ENCODE measurements around the gene L3MBTL4.

DNA sequence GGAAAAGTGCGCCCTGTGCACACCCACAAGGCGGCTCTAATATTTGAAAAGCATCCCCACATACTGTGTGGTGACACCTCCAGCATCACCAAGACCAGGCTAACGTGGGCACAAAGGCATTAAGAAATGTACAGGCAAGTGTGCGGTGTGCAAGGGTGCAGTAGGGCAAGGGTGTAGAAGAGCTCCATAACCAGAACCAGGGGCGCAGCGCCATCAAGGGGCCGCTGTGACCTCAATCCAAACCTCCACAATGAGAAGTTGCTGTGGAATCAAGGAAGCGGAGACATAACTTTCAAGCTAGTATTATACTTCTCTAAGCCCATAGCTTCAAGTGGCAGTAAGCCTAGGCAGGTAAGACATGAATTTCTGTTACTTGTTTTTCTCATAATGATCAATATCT, 13.0 kb downstream of the L3MBTL4 start:
- no peak for TF ChIP-seq EP300 (IDR thresholded peaks at IDR 0.05; ENCODE audit: borderline replicate concordance)
- TF ChIP-seq, protein P1, sequence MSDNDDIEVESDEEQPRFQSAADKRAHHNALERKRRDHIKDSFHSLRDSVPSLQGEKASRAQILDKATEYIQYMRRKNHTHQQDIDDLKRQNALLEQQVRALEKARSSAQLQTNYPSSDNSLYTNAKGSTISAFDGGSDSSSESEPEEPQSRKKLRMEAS (IDR thresholded peaks at IDR 0.05): no peak
- TF ChIP-seq RAD21 (IDR thresholded peaks at IDR 0.05; ENCODE audit: low read depth): no peak
- no peak for TF ChIP-seq TEAD4 (IDR thresholded peaks at IDR 0.05)
- TF ChIP-seq EGR1 (IDR thresholded peaks at IDR 0.05): no peak
- TF ChIP-seq, protein P2, sequence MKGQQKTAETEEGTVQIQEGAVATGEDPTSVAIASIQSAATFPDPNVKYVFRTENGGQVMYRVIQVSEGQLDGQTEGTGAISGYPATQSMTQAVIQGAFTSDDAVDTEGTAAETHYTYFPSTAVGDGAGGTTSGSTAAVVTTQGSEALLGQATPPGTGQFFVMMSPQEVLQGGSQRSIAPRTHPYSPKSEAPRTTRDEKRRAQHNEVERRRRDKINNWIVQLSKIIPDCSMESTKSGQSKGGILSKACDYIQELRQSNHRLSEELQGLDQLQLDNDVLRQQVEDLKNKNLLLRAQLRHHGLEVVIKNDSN (IDR thresholded peaks at IDR 0.05): no peak
